Right cardiac atrium (tissue), 5 donors: ENCODE results near the gene MCM7. TPM values are rescaled to one million over a fixed set of nuclear protein-coding genes. Genes with fewer than 3 reads are reported as not detected.
A peak's percentile ranks its signal among the peaks of the same experiment; 100 is the strongest.

Source experiments
- ATAC-seq, 2 donors: fragments of 200-7000 bp; cut with Tn5 transposase; one replicate each; pipeline versions ENCODE4 v1.8.0 to v1.9.1; 2020; ENCODE audit warnings: moderate library complexity in 2 of 2, mild to moderate bottlenecking in 1 of 2
- DNase-seq, 3 donors: peaks; one replicate each; pipeline ENCODE4 v3.0.0-alpha.2; 2020
- H3K27ac ChIP-seq: one replicate; pipeline ENCODE4 v1.5.1; 2013; ENCODE audit warnings: mild to moderate bottlenecking, low read length, control low read depth, moderate library complexity
- H3K27me3 ChIP-seq: one replicate; pipeline ENCODE4 v1.6.1; 2013; ENCODE audit not compliant: control insufficient read depth, insufficient read depth
- H3K4me1 ChIP-seq: one replicate; pipeline ENCODE4 v1.6.1; 2013; ENCODE audit warnings: low read length; ENCODE audit not compliant: control insufficient read depth, insufficient read depth
- H3K4me3 ChIP-seq: one replicate; pipeline ENCODE4 v1.5.1; 2013; ENCODE audit warnings: low read length, control low read depth
- H3K9me3 ChIP-seq: one replicate; pipeline ENCODE4 v1.6.1; 2013; ENCODE audit warnings: low read length; ENCODE audit not compliant: control insufficient read depth
- WGBS: extraction: QIAGEN DNeasy Blood & Tissue Kit; methylation state at CpG from one replicate; pipeline ENCODE4 v1.1.7; 2013; 5-methylcytosine and 5-hydroxymethylcytosine counted together
- intact Hi-C, 4 donors: fragments of 100-400 bp; cut with DNase I; formaldehyde crosslinking; loops; one replicate each; pipeline versions ENCODE4 v1.11.0 to v1.14.0; 2022 to 2023
- polyA plus RNA-seq: library from polyadenylated mRNA; stranded (reverse); fragments of 200-250 nt; gene quantifications from one replicate; pipeline ENCODE4 v1.2.3, GENCODE V29; 2013
- total RNA-seq, 4 donors: library from RNA; stranded (reverse); fragmentation: NEBNext Ultra II Directional; extraction: Animal tissue kit (Norgen Biotek cat#: 25700); gene quantifications; one replicate each; pipeline ENCODE4 v1.2.1, GENCODE V29; 2021
- donor health status: healthy with polysubstance abuse.
- donor health status: DM: no; HTN: yes; CAD: no.
- donor health status: DM: no; HTN: no; CAD: no.
- donor health status: DM: no; HTN: yes; CAD: no; lungs with severe emphysema.
- donor health status: DM: yes; HTN: yes; CAD: no.

Gene MCM7
- total and polyA plus RNA-seq, 5 donors = 14.2 to 26.9 (median 20.0) TPM

DNA sequence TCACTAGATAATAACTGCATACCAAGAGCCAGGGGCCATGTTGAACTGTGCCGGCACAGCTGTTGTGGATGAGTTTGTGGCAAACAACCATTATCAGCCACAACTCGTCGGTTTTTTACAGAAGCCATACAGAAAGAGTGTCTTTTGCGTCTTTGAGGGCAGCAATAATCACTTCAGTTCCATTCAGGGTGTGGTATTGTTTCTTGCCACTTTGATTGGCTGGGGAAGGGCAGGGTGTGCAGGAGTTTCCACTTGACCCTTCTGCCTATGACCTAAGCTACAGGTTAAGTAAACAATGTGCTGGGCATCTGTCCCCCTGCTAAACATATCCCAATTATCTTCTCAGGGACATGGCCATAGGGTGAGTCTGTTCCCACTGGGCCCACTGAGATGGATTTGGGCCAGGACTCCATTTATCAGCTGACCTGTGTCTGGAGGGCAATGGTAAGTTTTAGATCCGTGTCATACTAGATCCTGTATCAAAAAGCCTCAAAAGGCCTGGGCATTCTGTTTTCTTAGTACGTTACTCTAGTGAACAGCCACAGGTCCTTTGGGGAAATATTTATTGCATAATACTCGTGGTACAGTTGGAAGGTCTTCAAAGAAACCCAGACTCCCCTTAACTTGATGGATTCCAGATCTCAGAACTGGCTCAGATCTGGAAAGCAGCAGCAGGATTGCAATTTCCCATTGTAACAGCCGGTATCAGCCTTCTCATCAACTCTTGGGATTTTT lies 35.6 kb downstream of the MCM7 start:
- Histone ChIP-seq H3K27me3 (no peaks in the 10 kb centered on the region), H3K4me3 (no peak overlapping the region), H3K27ac (peak overlapping the region; percentile 1), H3K4me1 (no peaks in the 10 kb centered on the region), H3K9me3 (peaks cover under 1% of the 10 kb centered on the region)
- intact Hi-C loops = no loop called here
- ATAC-seq (peak; percentile 80 to 89), DNase-seq (no peak)
- 40% methylated on average over 8 of the region's 8 CpGs for WGBS

DNA sequence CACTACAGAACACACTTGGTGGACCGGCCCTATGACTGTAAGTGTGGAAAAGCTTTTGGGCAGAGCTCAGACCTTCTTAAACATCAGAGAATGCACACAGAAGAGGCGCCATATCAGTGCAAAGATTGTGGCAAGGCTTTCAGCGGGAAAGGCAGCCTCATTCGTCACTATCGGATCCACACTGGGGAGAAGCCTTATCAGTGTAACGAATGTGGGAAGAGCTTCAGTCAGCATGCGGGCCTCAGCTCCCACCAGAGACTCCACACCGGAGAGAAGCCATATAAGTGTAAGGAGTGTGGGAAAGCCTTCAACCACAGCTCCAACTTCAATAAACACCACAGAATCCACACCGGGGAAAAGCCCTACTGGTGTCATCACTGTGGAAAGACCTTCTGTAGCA lies 37.0 kb downstream of the MCM7 start:
- ATAC-seq (no peak), DNase-seq (no peak)
- 68% methylated on average over 9 of the region's 9 CpGs for WGBS
- intact Hi-C loops = no loop called here
- Histone ChIP-seq H3K9me3 (no peaks in the 10 kb centered on the region), H3K4me1 (no peaks in the 10 kb centered on the region), H3K4me3 (no peak overlapping the region), H3K27ac (no peak overlapping the region), H3K27me3 (no peaks in the 10 kb centered on the region)

DNA sequence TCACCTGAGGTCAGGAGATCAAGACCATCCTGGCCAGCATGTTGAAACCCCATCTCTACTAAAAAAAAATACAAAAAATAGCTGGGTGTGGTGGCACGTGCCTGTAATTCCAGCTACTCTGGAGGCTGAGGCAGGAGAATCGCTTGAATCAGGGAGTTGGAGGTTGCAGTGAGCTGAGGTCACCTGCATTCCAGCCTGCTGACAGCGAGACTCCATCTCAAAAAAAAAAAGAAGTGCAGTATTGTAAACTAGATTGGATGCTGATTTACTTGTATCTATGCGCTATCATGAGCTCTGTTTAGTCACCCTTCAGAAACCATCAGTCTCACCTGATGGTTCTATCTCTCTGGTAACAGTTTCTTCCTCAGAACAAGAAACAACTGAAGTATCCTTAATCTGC lies 37.8 kb downstream of the MCM7 start:
- no peak for DNase-seq
- Histone ChIP-seq H3K4me1 (no peaks in the 10 kb centered on the region), H3K27ac (no peak overlapping the region), H3K4me3 (no peak overlapping the region), H3K9me3 (no peaks in the 10 kb centered on the region), H3K27me3 (no peaks in the 10 kb centered on the region)
- intact Hi-C loops = no loop called here
- no peak for ATAC-seq
- WGBS = 85% methylated on average over 4 of the region's 4 CpGs

DNA sequence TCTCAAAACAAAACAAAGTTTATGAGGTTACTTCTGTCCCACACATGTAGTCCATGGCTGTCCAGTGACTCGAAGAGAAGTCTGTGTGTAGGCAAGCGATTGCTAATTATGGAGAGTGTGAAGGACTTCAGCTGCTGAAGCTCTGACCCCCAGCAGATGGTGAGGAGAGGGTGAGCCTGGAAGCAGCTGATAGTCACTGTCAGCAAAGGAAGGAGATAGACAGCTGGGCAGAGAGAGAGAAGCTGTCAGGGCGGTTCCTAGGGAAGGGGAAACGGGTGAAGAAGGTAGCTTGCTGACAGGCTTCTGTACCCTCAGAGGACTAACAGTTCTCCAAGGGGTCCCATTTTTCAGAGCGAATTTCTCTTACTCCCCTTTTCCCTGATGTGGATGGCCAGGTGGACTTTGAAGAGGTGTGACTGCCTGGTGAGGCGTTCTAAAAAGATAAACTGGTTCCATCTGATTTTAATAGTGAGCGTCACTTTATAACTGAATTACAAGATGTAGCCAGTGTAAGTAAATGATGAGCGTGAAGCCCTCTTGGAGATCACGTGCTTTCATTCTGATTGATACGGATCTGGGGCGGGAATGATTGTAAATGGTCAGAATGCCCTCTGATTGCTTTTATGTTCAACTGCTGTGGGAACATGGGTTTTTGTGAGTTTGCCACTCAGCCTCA lies 39.5 kb downstream of the MCM7 start:
- DNase-seq = no peak
- WGBS = 81% methylated on average over 11 of the region's 11 CpGs
- intact Hi-C loops = no loop called here

DNA sequence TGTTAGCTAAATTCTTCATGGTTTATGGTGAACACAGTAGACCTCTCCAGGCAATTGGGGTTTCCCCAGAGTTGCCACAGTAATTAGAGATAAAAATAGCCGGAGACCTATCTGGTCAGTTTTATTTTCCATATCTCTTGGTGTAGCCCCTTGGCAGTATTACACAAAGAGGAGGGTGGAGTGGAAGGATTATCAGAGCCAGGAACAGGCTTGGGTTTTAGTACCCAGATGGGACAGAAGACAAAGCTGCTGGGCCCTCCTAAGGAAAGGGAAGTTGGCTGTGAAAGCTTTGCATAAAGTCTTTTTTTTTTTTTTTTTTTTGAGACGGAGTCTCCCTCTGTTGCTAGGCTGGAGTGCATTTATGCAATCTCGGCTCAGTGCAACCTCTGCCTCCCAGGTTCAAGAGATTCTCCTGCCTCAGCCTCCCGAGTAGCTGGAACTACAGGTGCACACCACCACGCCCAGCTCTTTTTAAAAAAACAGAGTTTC lies 41.9 kb downstream of the MCM7 start:
- Histone ChIP-seq H3K27me3 (no peaks in the 10 kb centered on the region), H3K4me3 (no peak overlapping the region), H3K27ac (no peak overlapping the region), H3K9me3 (no peaks in the 10 kb centered on the region), H3K4me1 (no peaks in the 10 kb centered on the region)
- ATAC-seq = peak in 1 of 2 donors; percentile 28
- intact Hi-C loops = no loop called here
- WGBS = 78% methylated on average over 5 of the region's 5 CpGs
- DNase-seq = no peak

More for the DNA sequence above, 39.5 kb downstream of the MCM7 start:
- Histone ChIP-seq H3K27me3 (no peaks in the 10 kb centered on the region), H3K27ac (no peak overlapping the region), H3K4me1 (no peaks in the 10 kb centered on the region), H3K4me3 (no peak overlapping the region), H3K9me3 (no peaks in the 10 kb centered on the region)
- ATAC-seq = no peak

DNA sequence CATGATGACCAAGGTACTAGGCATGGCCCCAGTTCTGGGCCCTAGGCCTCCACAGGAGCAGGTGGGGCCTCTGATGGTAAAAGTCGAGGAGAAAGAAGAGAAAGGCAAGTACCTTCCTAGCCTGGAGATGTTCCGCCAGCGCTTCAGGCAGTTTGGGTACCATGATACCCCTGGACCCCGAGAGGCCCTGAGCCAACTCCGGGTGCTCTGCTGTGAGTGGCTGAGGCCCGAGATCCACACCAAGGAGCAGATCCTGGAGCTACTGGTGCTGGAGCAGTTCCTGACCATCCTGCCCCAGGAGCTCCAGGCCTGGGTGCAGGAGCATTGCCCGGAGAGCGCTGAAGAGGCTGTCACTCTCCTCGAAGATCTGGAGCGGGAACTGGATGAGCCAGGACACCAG lies 44.2 kb downstream of the MCM7 start:
- no peak overlapping the region for H3K4me3 ChIP-seq
- no peaks in the 10 kb centered on the region for H3K9me3 ChIP-seq
- H3K27me3 ChIP-seq = no peaks in the 10 kb centered on the region
- ATAC-seq = no peak
- no peaks in the 10 kb centered on the region for H3K4me1 ChIP-seq
- no peak overlapping the region for H3K27ac ChIP-seq
- DNase-seq = no peak
- 95% methylated on average over 10 of the region's 10 CpGs for WGBS
- intact Hi-C loops = no loop called here

DNA sequence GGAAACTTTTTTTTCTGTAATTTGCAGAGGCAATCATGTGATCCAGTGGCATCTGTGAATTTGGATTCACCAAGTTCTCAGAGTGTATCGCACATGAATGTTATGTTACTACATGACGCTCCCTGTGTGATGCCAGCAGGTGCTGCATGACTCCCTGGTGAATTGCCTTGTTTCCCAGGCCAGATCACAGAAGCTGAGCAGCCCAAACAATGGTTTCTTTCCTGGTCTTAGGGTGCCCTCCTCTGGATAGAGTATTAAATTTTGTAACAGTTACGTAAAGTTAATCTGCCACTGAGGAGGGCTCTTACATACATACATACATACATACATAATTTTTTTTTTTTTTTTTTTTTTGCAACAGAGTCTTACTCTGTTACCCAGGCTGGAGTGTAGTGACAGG lies 48.0 kb downstream of the MCM7 start:
- Histone ChIP-seq H3K27me3 (no peaks in the 10 kb centered on the region), H3K4me1 (no peaks in the 10 kb centered on the region), H3K27ac (no peak overlapping the region), H3K4me3 (no peak overlapping the region), H3K9me3 (no peaks in the 10 kb centered on the region)
- 55% methylated on average over 3 of the region's 3 CpGs for WGBS
- no peak for DNase-seq
- intact Hi-C loops = no loop called here
- no peak for ATAC-seq

DNA sequence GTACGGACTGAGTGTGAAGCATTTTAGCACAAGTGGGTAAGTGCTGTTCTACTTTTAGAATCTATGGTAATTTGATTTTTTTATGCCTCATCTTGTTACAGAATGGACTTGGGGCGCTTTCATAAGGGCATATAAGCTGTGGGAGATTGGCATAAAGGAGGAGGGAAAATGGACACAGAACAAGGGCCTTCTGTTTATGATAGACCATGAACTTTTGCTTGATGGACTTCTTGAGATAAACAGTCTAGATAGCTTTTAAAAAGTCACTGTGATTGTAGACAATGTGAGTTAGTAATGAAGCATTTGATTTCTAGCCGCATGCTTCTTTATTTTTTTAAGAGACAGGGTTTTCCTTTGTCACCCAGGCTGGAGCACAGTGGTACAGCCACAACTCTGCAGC lies 49.6 kb downstream of the MCM7 start:
- intact Hi-C loops = no loop called here
- 84% methylated on average over 3 of the region's 3 CpGs for WGBS

DNA sequence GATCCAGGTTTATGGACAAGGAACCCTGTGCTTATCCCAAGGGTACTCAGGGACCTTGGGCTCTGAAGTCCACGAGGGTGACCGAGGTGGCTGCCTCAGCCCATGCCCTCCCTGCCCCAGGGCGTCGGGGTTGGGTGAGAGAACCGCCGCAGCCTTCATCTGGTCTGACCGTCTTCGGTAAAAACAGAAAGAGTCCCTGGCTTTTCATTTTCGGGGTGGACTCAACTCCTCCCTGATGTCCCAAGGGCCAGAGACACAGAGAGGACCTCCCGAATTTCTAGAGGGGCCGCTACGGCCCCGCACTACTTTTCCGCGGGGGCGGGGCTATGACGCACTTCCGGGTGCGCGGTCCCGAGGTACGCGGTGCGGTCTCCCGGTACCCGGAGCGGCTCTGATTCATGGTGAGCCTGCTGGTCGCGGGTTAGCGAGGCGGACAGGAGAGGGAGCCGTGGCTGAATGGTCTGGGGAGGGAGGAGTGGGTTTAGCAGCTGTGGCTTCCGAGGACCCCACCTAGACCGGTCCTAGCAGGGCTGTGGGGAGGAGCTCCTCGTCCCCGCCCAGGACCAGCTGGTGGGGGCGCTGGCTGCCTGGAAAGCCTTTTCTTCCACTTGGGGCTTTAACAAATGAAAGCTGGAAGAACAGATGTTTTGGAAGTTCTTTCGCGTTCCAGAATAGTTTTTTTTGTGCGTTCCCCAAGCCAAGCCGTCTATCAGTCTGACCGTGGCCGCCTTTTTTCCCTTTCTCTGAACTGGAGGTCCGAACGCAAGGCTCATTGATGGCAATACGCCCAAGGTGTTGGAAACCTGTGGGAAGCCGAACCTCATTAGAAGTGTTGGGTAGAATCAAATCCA lies 51.5 kb downstream of the MCM7 start, which contains the start of gene ZSCAN21:
TSS of gene ZSCAN21 (plus strand) at position 334 of the 851 bp plus-strand sequence. CDS start 7,233 bp downstream, outside the sequence.
- 1% methylated on average over 47 of the region's 47 CpGs for WGBS
- intact Hi-C loops = no loop called here

More for the DNA sequence above, 49.6 kb downstream of the MCM7 start:
- H3K9me3 ChIP-seq = no peaks in the 10 kb centered on the region
- no peak overlapping the region for H3K4me3 ChIP-seq
- ATAC-seq (no peak), DNase-seq (no peak)
- H3K27me3 ChIP-seq = no peaks in the 10 kb centered on the region
- no peak overlapping the region for H3K27ac ChIP-seq
- no peaks in the 10 kb centered on the region for H3K4me1 ChIP-seq

DNA sequence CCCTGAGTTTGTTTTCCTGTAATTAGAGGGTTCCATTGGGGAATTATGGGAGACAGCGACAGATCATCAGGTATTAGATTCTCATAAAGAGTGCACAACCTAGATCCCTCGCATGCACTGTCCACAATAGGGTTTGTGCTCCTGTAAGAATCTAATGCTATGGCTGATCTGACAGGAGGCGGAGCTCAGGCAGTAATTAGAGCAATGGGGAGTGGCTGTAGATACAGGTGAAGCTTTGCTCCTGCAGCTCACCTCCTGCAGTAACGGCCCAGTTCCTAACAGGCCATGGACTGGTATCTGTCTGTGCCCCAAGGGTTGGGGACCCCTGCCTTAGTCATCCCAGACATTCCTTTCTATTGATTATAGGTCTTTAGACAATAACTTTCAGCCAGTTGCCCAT lies 52.5 kb downstream of the MCM7 start:
- Histone ChIP-seq H3K4me1 (no peaks in the 10 kb centered on the region), H3K27me3 (no peaks in the 10 kb centered on the region), H3K27ac (no peak overlapping the region), H3K4me3 (no peak overlapping the region), H3K9me3 (no peaks in the 10 kb centered on the region)
- no peak for ATAC-seq
- no peak for DNase-seq
- intact Hi-C loops = no loop called here
- WGBS = 96% methylated on average over 4 of the region's 4 CpGs

More for the DNA sequence above, 51.5 kb downstream of the MCM7 start, which contains the start of gene ZSCAN21:
- Histone ChIP-seq H3K4me3 (peak within 1 kb of the TSS; percentile 82), H3K27me3 (no peaks in the 10 kb centered on the region), H3K27ac (peak within 1 kb of the TSS; percentile 91), H3K4me1 (no peaks in the 10 kb centered on the region), H3K9me3 (no peaks in the 10 kb centered on the region)
- ATAC-seq = peak; percentile 98 to 99
- DNase-seq = peak; percentile 89 to 96 (median 96)

DNA sequence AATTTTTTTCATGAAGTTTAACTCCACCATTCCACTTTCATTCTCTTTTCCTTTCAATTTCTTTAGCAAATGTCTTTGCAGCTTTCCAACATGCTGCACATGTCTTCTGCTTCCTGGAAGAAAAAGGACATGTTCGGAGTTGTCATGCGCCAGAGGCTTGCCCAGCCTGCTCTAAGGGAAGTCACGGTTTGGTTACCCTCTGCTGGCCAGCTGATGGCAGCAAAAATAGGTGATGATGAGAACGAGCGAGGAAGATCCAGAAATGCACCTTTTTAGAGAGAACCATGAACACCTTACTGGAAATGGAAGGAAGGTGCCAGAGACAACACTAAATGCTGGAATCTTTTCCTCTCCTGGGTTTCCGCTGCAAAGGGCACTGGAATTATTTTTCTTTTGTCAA lies 56.5 kb downstream of the MCM7 start:
- 64% methylated on average over 6 of the region's 6 CpGs for WGBS
- DNase-seq (no peak), ATAC-seq (no peak)
- Histone ChIP-seq H3K4me3 (no peak overlapping the region), H3K4me1 (no peaks in the 10 kb centered on the region), H3K9me3 (no peaks in the 10 kb centered on the region), H3K27ac (no peak overlapping the region), H3K27me3 (no peaks in the 10 kb centered on the region)
- intact Hi-C loops = no loop called here
